ENCODE results near the gene THUMPD2. TPM values are rescaled to one million over a fixed set of nuclear protein-coding genes. Genes with fewer than 3 reads are reported as not detected.

The THUMPD2 gene
- total RNA-seq, 3 donors from 2014 or later (not counting 1 experiment from before 2014, with no cell fraction given), result 12.7 to 17.8 (median 13.4) TPM

DNA sequence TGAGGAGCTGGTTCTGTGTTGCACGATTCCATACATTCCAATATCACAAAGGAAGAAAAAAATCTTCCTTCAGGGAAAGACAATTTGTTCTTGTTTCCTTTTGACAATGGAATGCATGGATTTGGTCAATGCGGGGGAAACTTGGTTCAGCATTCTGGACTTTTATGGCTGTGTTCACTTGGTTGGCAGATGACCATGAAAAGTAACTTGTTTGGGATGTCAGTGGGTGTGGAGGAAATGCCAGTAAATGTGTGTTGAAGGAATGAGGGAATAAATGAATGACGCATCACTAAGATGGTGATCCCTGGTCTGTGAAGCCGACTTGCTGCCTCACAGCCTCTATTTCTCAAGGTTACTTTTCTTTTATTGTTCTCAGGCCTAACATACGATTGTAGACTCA is 53.7 kb downstream of the THUMPD2 start:
- WGBS (ENCODE audit: insufficient coverage), result 92% methylated on average over 5 of the region's 5 CpGs
- ATAC-seq, result no peak
- no peak overlapping the region for H3K4me3 Mint-ChIP-seq
- Histone ChIP-seq H3K27me3 (ENCODE audit: control insufficient read depth, insufficient read depth, low read length) (no peaks in the 10 kb centered on the region), H3K36me3 (ENCODE audit: control insufficient read depth, insufficient read depth, low read length) (no peaks in the 10 kb centered on the region), H3K9me3 (ENCODE audit: control insufficient read depth, insufficient read depth, low read length) (no peaks in the 10 kb centered on the region), H3K4me3 (ENCODE audit: low read length) (no peak overlapping the region), H3K27ac (ENCODE audit: low read length) (no peak overlapping the region), H3K4me1 (ENCODE audit: control insufficient read depth, insufficient read depth, low read length) (no peaks in the 10 kb centered on the region)
- peaks cover 1 to 9% of the 10 kb centered on the region in 2 donors for H3K27me3 Mint-ChIP-seq (ENCODE audit: low read depth in 2 of 2)
- H3K9me3 Mint-ChIP-seq, result no peaks in the 10 kb centered on the region
- TF ChIP-seq, protein P1, sequence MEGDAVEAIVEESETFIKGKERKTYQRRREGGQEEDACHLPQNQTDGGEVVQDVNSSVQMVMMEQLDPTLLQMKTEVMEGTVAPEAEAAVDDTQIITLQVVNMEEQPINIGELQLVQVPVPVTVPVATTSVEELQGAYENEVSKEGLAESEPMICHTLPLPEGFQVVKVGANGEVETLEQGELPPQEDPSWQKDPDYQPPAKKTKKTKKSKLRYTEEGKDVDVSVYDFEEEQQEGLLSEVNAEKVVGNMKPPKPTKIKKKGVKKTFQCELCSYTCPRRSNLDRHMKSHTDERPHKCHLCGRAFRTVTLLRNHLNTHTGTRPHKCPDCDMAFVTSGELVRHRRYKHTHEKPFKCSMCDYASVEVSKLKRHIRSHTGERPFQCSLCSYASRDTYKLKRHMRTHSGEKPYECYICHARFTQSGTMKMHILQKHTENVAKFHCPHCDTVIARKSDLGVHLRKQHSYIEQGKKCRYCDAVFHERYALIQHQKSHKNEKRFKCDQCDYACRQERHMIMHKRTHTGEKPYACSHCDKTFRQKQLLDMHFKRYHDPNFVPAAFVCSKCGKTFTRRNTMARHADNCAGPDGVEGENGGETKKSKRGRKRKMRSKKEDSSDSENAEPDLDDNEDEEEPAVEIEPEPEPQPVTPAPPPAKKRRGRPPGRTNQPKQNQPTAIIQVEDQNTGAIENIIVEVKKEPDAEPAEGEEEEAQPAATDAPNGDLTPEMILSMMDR (IDR thresholded peaks at IDR 0.05), result no peak
- H3K4me1 Mint-ChIP-seq, result peaks cover 0 to 10% of the 10 kb centered on the region in 2 donors
- H3K27ac Mint-ChIP-seq, result no peak overlapping the region
- DNase-seq, result no peak
- intact Hi-C loops (cut with micrococcal nuclease), result no loop called here
- H3K36me3 Mint-ChIP-seq, result no peaks in the 10 kb centered on the region

GRCh38 chr2:39724828-39725144 is 54.3 kb downstream of the THUMPD2 start:
- H3K9me3 Mint-ChIP-seq, result no peaks in the 10 kb centered on the region
- Histone ChIP-seq H3K4me3 (ENCODE audit: low read length) (no peak overlapping the region), H3K27me3 (ENCODE audit: control insufficient read depth, insufficient read depth, low read length) (no peaks in the 10 kb centered on the region), H3K27ac (ENCODE audit: low read length) (no peak overlapping the region), H3K36me3 (ENCODE audit: control insufficient read depth, insufficient read depth, low read length) (no peaks in the 10 kb centered on the region), H3K9me3 (ENCODE audit: control insufficient read depth, insufficient read depth, low read length) (no peaks in the 10 kb centered on the region), H3K4me1 (ENCODE audit: control insufficient read depth, insufficient read depth, low read length) (no peaks in the 10 kb centered on the region)
- no peaks in the 10 kb centered on the region for H3K36me3 Mint-ChIP-seq
- TF ChIP-seq, protein P1 (IDR thresholded peaks at IDR 0.05), result no peak
- intact Hi-C loops (cut with micrococcal nuclease), result no loop called here
- no peak overlapping the region for H3K4me3 Mint-ChIP-seq
- peaks cover 3 to 9% of the 10 kb centered on the region in 2 donors for H3K27me3 Mint-ChIP-seq (ENCODE audit: low read depth in 2 of 2)
- no peak overlapping the region for H3K27ac Mint-ChIP-seq
- ATAC-seq (no peak), DNase-seq (no peak)
- H3K4me1 Mint-ChIP-seq, result peaks cover 0 to 10% of the 10 kb centered on the region in 2 donors
- 88% methylated on average over 4 of the region's 4 CpGs for WGBS (ENCODE audit: insufficient coverage)

GRCh38 chr2:39723946-39724827 is 54.9 kb downstream of the THUMPD2 start:
- DNase-seq (no peak), ATAC-seq (no peak)
- intact Hi-C loops (cut with micrococcal nuclease), result no loop called here
- Mint-ChIP-seq H3K4me3 (no peak overlapping the region), H3K9me3 (no peaks in the 10 kb centered on the region), H3K4me1 (peaks cover 0 to 10% of the 10 kb centered on the region in 2 donors), H3K36me3 (no peaks in the 10 kb centered on the region), H3K27me3 (ENCODE audit: low read depth in 2 of 2) (peaks cover 3 to 9% of the 10 kb centered on the region in 2 donors), H3K27ac (no peak overlapping the region)
- TF ChIP-seq, protein P1 (IDR thresholded peaks at IDR 0.05), result no peak
- no peaks in the 10 kb centered on the region for H3K36me3 ChIP-seq (ENCODE audit: control insufficient read depth, insufficient read depth, low read length)
- H3K4me1 ChIP-seq (ENCODE audit: control insufficient read depth, insufficient read depth, low read length), result no peaks in the 10 kb centered on the region
- H3K4me3 ChIP-seq (ENCODE audit: low read length), result no peak overlapping the region
- H3K27ac ChIP-seq (ENCODE audit: low read length), result no peak overlapping the region
- no peaks in the 10 kb centered on the region for H3K27me3 ChIP-seq (ENCODE audit: control insufficient read depth, insufficient read depth, low read length)
- WGBS (ENCODE audit: insufficient coverage), result 90% methylated on average over 8 of the region's 9 CpGs
- no peaks in the 10 kb centered on the region for H3K9me3 ChIP-seq (ENCODE audit: control insufficient read depth, insufficient read depth, low read length)

Data from natural killer cell (primary cell).